GM12878 (cell line): Measurements from ENCODE around the gene ETS1. TPM values are rescaled to one million over a fixed set of nuclear protein-coding genes. Genes with fewer than 3 reads are reported as not detected.

Experiments
- CHD1 ChIP-seq: IDR thresholded peaks from 2 replicates; pipeline ENCODE4 v1.6.1; 2012; ENCODE audit warnings: low read depth, low read length, improper control_type of control experiment
- CREM ChIP-seq: IDR thresholded peaks from 2 replicates; pipeline ENCODE4 v1.6.1; 2014; ENCODE audit warnings: antibody characterized with exemption, low read depth
- CUX1 ChIP-seq: IDR thresholded peaks from 2 replicates; pipeline ENCODE4 v1.6.1; 2012; ENCODE audit warnings: improper control_type of control experiment, low read depth, low read length; ENCODE audit not compliant: insufficient replicate concordance
- E2F8 ChIP-seq: fragments of 450-650 bp; IDR thresholded peaks from 2 replicates; pipeline ENCODE4 v1.6.1; 2018; ENCODE audit warnings: mild to moderate bottlenecking, low read depth, moderate library complexity; ENCODE audit not compliant: partially characterized antibody
- ETV6 ChIP-seq, 2 experiments: fragments of 450-650 bp in 1 of 2; IDR thresholded peaks in 1 of 2; conservative IDR thresholded peaks in 1 of 2; 2 replicates each; pipeline ENCODE4 v1.6.1; 2014; ENCODE audit warnings: antibody characterized with exemption in 1 of 2, borderline replicate concordance in 1 of 2, low read depth in 1 of 2, mild to moderate bottlenecking in 1 of 2, moderate library complexity in 1 of 2
- FOXM1 ChIP-seq: IDR thresholded peaks from 2 replicates; pipeline ENCODE4 v1.6.1; 2012; ENCODE audit warnings: low read depth, mild to moderate bottlenecking, inconsistent platforms, low read length, moderate library complexity
- GATAD2B ChIP-seq: fragments of 450-650 bp; conservative IDR thresholded peaks from 2 replicates; pipeline ENCODE4 v1.6.1; 2017; ENCODE audit warnings: low read depth, mild to moderate bottlenecking, moderate library complexity
- JUNB ChIP-seq: IDR thresholded peaks from 2 replicates; pipeline ENCODE4 v1.6.1; 2016; ENCODE audit warnings: antibody characterized with exemption, mild to moderate bottlenecking
- LARP7 ChIP-seq: fragments of 450-650 bp; IDR thresholded peaks from 2 replicates; pipeline ENCODE4 v1.6.1; 2017; ENCODE audit warnings: mild to moderate bottlenecking
- MLLT1 ChIP-seq: fragments of 450-650 bp; IDR thresholded peaks from 2 replicates; pipeline ENCODE4 v1.6.1; 2016; ENCODE audit warnings: mild to moderate bottlenecking
- NBN ChIP-seq: fragments of 450-650 bp; IDR thresholded peaks from 2 replicates; pipeline ENCODE4 v1.6.1; 2016
- PAX8 ChIP-seq: fragments of 450-650 bp; IDR thresholded peaks from 2 replicates; pipeline ENCODE4 v1.6.1; 2017; ENCODE audit warnings: mild to moderate bottlenecking, moderate library complexity
- PKNOX1 ChIP-seq: fragments of 450-650 bp; IDR thresholded peaks from 2 replicates; pipeline ENCODE4 v1.6.1; 2016; ENCODE audit warnings: mild to moderate bottlenecking
- POLR2AphosphoS5 ChIP-seq: IDR thresholded peaks from 2 replicates; pipeline ENCODE4 v1.6.1; 2011; ENCODE audit warnings: mild to moderate bottlenecking, low read length, inconsistent platforms
- RELA ChIP-seq: fragments of 450-650 bp; IDR thresholded peaks from 2 replicates; pipeline ENCODE4 v1.8.0; 2014; ENCODE audit warnings: borderline replicate concordance; ENCODE audit not compliant: partially characterized antibody
- RUNX3 ChIP-seq: IDR thresholded peaks from 2 replicates; pipeline ENCODE4 v1.6.1; 2012; ENCODE audit warnings: low read length, inconsistent platforms
- SIN3A ChIP-seq: IDR thresholded peaks from 2 replicates; pipeline ENCODE4 v1.6.1; 2012; ENCODE audit warnings: low read depth, low read length, improper control_type of control experiment
- YY1 ChIP-seq: IDR thresholded peaks from 2 replicates; pipeline ENCODE4 v1.6.1; 2011; ENCODE audit warnings: low read depth, mild to moderate bottlenecking, low read length
- ZSCAN29 ChIP-seq: fragments of 450-650 bp; IDR thresholded peaks from 2 replicates; pipeline ENCODE4 v1.6.1; 2017; ENCODE audit warnings: mild to moderate bottlenecking, moderate library complexity
- polyA plus RNA-seq, 11 experiments: library from polyadenylated mRNA; depleted of rRNA in 4 of 11; unstranded in 6 of 11; stranded (reverse) in 5 of 11; fragments of >200 nt; fragmentation: Nextera tagmentation in 4 of 11; fragmentation: Illumina TruSeq in 1 of 11; extraction: Ambion mirVana in 4 of 11; extraction: Trizol in 1 of 11; gene quantifications; 1 replicate in 1 of 11; 2 replicates in 10 of 11; pipeline versions ENCODE4 v1.2.1 to v1.2.3, GENCODE V29; 2011 to 2016; ENCODE audit warnings: inconsistent platforms in 2 of 11, missing spikeins in 2 of 11, low read depth in 1 of 11
- total RNA-seq, 4 experiments: library from RNA; depleted of rRNA in 3 of 4; stranded (reverse); fragments of >200 nt in 3 of 4; fragmentation: Illumina TruSeq in 1 of 4; extraction: Trizol in 1 of 4; gene quantifications; 2 replicates each; pipeline versions ENCODE4 v1.2.1 to v1.2.3, GENCODE V29; 2013 to 2021

The ETS1 gene
- total and polyA plus RNA-seq, 10 of the 15 experiments (the other 5 are each of a cell fraction or from before 2014, with no cell fraction given), result 12.5 to 112 (median 55.5) TPM

GRCh38 chr11:128552783-128553661, 34.3 kb downstream of the ETS1 start (continued):
- no peak for TF ChIP-seq RELA
- no peak for TF ChIP-seq GATAD2B
- TF ChIP-seq CUX1, result no peak
- TF ChIP-seq FOXM1, result no peak
- TF ChIP-seq CREM, result peak; percentile 55; the same call in 1 of the 2 replicates
- peak; percentile 62 for TF ChIP-seq NBN
- no peak for TF ChIP-seq ZSCAN29
- TF ChIP-seq PKNOX1, result peak; percentile 78
- TF ChIP-seq YY1, result peak; percentile 82; the same call in 1 of the 2 replicates
- TF ChIP-seq SIN3A, result 0 out of 2 replicates have a peak, but pooled peaks have one; percentile 40
- peak; percentile 80; the same call in 1 of the 2 replicates for TF ChIP-seq PAX8
- TF ChIP-seq JUNB, result peak; percentile 45
- peak in 1 of 2 experiments; percentile 30; a peak in 1 of 4 replicates for TF ChIP-seq ETV6 (conservative IDR thresholded peaks at IDR 0.05 in 1 of 2, IDR thresholded peaks at IDR 0.05 in 1 of 2; ENCODE audit: borderline replicate concordance in 1 of 2, low read depth in 1 of 2)
- TF ChIP-seq CHD1, result 0 out of 2 replicates have a peak, but pooled peaks have one; percentile 43
- TF ChIP-seq MLLT1, result peak; percentile 64; the same call in 1 of the 2 replicates
- TF ChIP-seq E2F8, result no peak
- peak; percentile 82 for TF ChIP-seq POLR2AphosphoS5
- peak; percentile 38; the same call in 1 of the 2 replicates for TF ChIP-seq LARP7
- TF ChIP-seq RUNX3, result peak; percentile 74
